ENCODE data around the gene LYRM1.
A peak's percentile ranks its signal among the peaks of the same experiment; 100 is the strongest.

Gene LYRM1

DNA sequence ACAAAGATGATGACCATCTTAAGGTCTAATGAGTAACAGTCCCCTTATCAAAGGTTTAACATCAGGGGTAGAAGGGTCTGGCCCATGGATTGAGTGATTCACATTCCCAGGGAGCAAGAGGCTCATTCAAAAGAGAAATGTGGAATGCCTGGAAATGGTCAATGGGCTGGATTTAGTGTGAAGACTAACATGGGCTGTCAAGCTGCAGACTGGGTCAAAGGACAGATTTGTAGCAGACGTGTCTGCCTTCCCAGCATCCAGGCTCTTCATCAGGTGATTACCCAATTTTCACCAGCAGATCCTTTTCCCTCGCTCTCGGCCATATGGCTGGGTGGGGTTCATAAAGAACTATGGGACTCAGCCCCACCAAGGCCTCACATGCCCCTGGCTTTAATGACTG, 27.2 kb upstream of the LYRM1 start:
- peak overlapping the region; percentile 71 to 74 for H3K27ac ChIP-seq
- no peaks in the 10 kb centered on the region for H3K27me3 ChIP-seq
- intact Hi-C loops (cut with DNase I; ENCODE audit: low total_unique reads): no loop called here
- peaks cover 0 to 87% (median 77%) of the 10 kb centered on the region in 4 donors for H3K4me1 ChIP-seq
- H3K36me3 ChIP-seq: no peaks in the 10 kb centered on the region
- H3K4me3 ChIP-seq: no peak overlapping the region
- no peak for DNase-seq
- TF ChIP-seq CTCF (IDR thresholded peaks at IDR 0.05): no peak
- no peaks in the 10 kb centered on the region for H3K9me3 ChIP-seq

DNA sequence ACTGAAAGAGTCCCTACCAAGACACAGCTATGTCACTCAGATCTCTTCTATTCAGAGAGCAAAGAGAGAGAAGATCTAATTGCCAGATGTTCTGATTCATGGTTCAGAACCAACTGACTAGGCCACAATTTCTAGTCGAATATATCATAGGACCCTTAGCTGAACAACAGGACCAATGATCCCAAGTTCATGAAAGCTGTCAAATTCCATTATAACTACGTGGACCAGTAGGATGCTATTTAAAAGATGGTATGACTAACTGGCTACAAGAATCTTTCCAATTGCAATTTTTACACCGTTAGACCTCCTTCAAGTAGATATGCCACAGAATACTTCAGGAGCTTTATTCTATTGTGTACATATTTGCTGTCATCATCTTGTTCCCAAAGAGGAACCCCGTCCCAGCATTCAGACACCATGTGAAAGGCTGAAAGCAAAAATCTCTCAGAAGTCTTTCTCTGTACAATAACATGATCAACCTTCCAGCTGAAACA, 26.4 kb upstream of the LYRM1 start:
- Histone ChIP-seq H3K9me3 (no peaks in the 10 kb centered on the region), H3K27ac (peak overlapping the region; percentile 71 to 74), H3K4me3 (no peak overlapping the region), H3K27me3 (no peaks in the 10 kb centered on the region), H3K4me1 (peaks cover 0 to 87% (median 74%) of the 10 kb centered on the region in 4 donors), H3K36me3 (no peaks in the 10 kb centered on the region)
- no peak for TF ChIP-seq CTCF (IDR thresholded peaks at IDR 0.05)
- DNase-seq: no peak
- intact Hi-C loops (cut with DNase I; ENCODE audit: low total_unique reads): no loop called here

- no peaks in the 10 kb centered on the region for H3K9me3 ChIP-seq
- no peaks in the 10 kb centered on the region for H3K27me3 ChIP-seq
- no peaks in the 10 kb centered on the region for H3K36me3 ChIP-seq
- DNase-seq: no peak
- H3K4me3 ChIP-seq: no peak overlapping the region
- peaks cover 0 to 87% (median 73%) of the 10 kb centered on the region in 4 donors for H3K4me1 ChIP-seq
- intact Hi-C loops (cut with DNase I; ENCODE audit: low total_unique reads): no loop called here
- peak overlapping the region in 1 of 2 donors; percentile 81 for H3K27ac ChIP-seq
- no peak for TF ChIP-seq CTCF (IDR thresholded peaks at IDR 0.05)
Measured at GRCh38 chr16:20875355-20875650, 25.3 kb upstream of the LYRM1 start.

GRCh38 chr16:20878682-20879147, 21.9 kb upstream of the LYRM1 start:
- intact Hi-C loops (cut with DNase I; ENCODE audit: low total_unique reads): no loop called here
- H3K4me3 ChIP-seq: peak overlapping the region in 1 of 2 donors; percentile 25
- H3K9me3 ChIP-seq: no peaks in the 10 kb centered on the region
- peak overlapping the region; percentile 76 to 81 for H3K27ac ChIP-seq
- no peak for TF ChIP-seq CTCF (IDR thresholded peaks at IDR 0.05)
- H3K4me1 ChIP-seq: peaks cover 0 to 87% (median 63%) of the 10 kb centered on the region in 4 donors
- DNase-seq: no peak
- no peaks in the 10 kb centered on the region for H3K36me3 ChIP-seq
- H3K27me3 ChIP-seq: no peaks in the 10 kb centered on the region

DNA sequence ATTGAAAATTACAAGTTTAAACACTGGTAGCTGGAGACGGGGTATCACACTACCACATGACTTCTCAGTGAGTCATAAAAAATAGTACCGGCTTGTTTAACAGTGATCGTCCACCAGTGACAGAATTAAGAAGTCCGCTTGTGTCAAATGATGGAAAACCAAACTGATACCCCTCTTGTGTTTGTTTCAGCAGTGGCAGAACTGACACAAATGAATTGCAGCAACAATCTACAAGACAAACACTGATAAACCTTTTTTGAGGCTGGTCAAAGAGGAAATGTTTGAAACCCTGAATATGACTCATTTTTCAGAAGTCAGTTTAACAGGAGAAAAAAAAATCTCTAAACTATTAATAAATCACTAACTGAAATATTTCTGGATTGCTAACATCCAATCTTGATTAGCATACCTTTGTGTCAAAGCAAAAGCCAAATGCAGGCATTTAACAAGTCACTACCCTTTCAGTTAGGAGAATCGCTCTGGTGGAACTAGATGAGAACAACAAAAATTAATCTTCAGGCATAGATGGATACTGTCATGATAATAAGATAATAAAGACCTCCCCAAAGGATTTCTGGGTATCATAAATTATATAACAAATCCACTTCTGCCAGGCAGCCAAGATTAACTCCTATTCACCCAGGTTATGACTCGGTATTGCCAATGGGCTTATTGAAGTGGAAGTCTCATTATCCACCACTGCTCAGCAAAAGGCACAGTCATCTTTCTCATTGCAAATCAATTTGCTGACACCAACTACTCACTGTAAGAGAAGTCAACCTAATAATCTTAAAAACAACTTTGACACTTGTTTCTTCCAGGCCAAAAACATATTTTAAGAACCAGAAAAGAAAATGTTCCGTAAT, 21.2 kb upstream of the LYRM1 start:
- H3K9me3 ChIP-seq: no peaks in the 10 kb centered on the region
- H3K4me3 ChIP-seq: peak overlapping the region in 1 of 2 donors; percentile 25
- no peak for DNase-seq
- H3K27me3 ChIP-seq: no peaks in the 10 kb centered on the region
- no peaks in the 10 kb centered on the region for H3K36me3 ChIP-seq
- peak in 1 of 2 experiments; percentile 3 for TF ChIP-seq CTCF (IDR thresholded peaks at IDR 0.05)
- intact Hi-C loops (cut with DNase I; ENCODE audit: low total_unique reads): loop anchor here (2.0 kb wide), 1 partner anchor 15 kb away; no protein-coding TSS in a partner anchor
- H3K27ac ChIP-seq: peak overlapping the region; percentile 76 to 81
- H3K4me1 ChIP-seq: peaks cover 0 to 87% (median 63%) of the 10 kb centered on the region in 4 donors

Measured in tibial artery (tissue), 4 donors.